GM19023 (cell line): ENCODE results near the gene MCF2L2.
"Not testable (repeated sequence)": the region's sequence is repeated elsewhere in the genome, so short reads cannot be mapped to it uniquely, and the experiment has no call there.

ENCODE experiments used
- ATAC-seq: cut with Tn5 transposase; IDR thresholded peaks from one replicate; pipeline ENCODE4 v1.9.1; 2021; ENCODE audit warnings: mild to moderate bottlenecking, moderate library complexity; ENCODE audit not compliant: unreplicated experiment

MCF2L2 gene

DNA sequence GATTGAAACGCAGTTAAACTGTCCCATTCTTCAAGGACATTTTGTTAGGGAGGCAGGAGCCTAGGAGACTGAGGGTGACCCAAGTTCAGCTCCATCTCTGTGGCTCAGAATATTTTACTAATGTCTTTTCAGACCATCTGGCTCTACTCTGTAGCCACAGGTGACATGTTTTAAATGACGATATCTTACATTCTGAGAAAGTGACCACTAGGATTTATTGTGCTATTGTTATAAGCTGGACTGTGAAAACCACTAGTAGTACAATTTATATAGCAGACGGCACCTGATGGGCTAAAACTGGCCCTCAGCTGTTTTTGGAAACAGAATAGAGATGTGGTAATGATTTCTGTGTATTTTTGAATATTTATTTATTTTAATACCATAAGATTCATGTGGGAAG, 55.5 kb downstream of the MCF2L2 start:
- ATAC-seq, result no peak

DNA sequence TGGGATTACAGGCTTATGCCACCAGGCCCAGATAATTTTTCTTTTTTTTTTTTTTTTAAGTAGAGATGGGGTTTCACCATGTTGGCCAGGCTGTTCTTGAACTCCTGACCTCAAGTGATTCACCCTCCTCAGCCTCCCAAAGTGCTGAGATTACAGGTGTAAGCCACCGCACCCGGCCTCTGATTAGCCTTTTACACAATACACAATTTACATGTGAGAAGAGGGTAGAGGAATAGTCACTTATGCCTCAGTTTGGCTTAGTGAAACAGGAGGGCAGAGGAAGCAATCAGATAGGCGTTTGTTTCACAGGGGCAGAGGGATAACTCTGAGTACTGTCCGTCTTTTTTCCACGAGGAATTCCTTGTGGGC, 56.8 kb downstream of the MCF2L2 start:
- not testable (repeated sequence) for ATAC-seq

DNA sequence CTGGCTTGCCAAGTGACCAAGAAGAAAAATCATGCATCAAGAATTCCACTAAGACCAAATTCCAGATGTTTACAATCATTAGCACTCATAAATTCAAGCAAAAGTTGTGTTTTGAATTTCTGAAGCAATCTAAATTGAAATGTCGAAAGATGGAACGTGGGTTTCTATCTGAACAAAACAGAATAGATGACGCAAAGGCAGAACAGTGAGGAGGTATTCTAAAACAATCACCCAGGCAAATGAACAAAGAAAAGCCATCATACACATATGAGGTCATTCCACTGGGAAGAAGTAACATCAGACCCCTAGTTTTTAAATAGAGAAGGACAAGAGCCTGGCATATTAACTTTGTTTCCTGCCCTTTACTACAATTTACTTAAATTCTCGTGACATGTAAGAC, 58.0 kb downstream of the MCF2L2 start:
- no peak for ATAC-seq

DNA sequence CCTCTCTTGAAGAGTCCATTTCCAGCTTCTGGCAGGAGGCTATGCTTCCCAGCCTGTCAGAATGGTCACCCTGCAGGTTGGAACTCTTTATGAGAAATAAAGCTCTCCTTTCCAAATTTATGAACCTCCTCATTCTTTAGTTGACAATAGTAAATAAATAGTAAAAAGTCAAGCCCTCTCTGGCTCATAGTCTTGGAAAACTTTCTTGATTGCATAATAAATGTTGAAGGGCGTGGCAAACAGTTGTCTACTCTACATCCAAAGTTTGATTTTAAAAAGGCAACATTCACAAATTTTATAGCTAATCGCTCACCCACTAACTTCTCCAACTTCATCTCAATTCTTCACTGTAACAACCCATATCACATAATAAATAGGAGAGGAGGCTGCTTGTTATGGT, 58.8 kb downstream of the MCF2L2 start:
- no peak for ATAC-seq

DNA sequence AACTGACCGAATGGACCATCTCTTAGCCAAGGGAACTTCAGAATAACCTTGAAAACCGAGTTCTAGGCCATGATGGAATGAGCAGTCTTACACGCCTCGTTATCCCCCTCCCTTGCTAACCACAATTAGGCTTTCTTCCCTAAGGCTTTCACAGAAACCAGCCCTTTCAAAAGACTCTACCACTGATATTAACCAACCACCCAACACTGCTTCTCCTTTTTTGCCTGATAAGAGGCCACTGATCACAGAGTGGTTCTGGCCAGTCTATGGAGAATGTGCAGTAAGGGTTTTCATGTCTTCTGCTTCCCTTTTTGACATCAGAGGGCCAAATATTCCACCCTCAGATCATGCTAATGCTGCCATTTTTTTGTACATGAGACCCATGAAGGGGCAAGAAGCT, 59.3 kb downstream of the MCF2L2 start:
- no peak for ATAC-seq

DNA sequence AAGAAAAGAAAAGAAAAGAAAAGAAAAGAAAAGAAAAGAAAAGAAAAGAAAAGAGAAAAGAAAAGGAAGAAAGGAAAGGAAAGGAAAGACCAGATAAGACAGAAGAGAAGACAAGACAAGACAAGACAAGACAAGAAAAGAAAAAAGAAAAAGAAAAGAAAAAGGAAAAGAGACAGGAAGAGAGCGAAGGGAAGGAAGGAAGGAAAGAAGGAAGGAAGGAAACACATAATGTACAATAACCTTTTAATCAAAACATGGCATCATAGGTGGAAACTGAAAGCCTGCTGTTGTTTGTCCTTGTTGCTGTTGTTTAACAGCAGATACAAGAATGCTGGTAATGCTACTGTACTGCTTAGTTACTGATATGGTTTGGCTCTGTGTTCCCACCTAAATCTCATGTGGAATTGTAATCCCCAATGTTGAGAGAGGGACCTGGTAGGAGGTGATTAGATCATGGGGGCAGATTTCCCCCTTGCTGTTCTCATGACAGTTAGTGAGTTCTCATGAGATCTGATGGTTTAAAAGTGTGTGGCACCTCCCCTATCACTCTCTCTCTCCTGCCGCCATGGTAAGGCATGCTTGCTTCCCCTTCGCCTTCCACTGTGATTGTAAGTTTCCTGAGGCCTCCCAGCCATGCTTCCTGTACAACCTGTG, 67.3 kb downstream of the MCF2L2 start:
- ATAC-seq, result no peak

DNA sequence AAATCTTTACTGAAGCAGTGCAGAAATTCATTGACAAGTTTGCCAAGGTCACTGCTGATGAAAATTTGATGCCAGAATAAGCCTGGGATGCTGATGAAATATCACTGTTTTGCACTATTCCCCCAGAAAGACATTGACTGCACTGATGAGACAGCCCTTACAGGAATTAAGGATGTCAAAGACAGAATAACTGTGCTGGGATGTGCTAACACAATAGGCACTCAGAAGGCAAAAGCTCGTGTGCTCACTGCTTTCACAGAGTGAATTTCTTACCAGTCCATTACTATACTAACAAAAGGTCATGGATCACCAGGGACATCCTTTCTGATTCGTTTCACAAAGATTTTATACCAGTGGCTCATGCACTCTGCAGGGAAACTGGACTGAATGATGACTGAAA, 69.4 kb downstream of the MCF2L2 start:
- no peak for ATAC-seq

DNA sequence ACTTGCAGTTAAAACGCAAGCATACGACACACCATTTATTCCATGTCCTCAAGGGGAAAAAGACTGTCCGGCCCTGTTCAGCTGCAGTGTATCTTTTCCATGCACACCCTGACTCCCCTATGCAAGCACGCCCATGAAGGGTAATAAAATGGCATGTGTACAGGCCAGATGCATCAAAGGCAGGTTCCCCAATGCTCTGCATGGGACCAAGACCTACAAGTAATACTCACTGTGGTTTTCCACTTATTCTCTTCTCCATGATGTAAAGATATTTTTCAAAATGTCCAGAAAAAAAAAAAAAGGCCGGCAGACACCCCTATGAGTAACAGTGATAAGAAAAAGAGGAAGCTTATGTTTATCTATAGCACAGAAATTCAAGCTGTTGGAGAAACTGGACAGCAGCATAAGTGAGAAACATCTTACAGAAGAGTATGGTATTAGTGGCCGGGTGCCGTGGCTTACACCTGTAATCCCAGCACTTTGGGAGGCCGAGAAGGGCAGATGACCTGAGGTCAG, 70.8 kb downstream of the MCF2L2 start:
- ATAC-seq, result no peak

DNA sequence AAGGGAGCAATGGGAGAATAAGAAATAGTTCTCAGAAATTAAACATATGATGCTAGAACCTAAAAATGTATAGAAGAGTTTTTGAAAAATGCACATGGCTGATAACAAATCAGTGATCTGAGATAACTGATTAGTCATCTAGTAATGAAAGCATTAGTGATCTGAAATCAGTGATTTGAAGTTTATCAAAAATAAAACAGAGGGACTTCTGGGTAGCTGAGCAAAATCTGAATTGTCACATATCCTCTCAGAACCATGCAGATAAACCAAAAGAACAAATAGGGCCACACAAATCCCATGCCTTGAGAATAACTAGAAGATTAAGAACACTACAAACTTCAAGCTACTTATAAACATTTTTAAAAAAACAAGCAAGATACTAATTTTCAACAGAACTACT, 71.5 kb downstream of the MCF2L2 start:
- ATAC-seq, result no peak

DNA sequence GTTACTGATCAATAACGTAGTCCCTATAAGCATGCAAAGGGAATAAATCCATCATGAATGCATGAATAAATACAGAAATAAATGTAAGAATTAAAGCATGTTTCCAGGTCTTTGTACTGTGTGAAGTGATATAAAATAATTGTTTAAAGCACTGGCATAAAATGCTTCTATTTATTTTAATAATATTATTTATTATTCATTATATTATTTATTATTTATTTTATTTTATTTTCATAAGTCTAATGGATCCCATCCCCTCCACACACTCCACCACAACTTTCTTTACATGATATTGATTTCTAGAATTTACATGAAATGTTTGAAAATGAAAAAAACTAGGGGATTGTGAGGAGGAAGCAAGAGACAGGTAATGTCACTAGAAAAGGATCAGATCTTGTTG, 73.5 kb downstream of the MCF2L2 start:
- ATAC-seq, result no peak

DNA sequence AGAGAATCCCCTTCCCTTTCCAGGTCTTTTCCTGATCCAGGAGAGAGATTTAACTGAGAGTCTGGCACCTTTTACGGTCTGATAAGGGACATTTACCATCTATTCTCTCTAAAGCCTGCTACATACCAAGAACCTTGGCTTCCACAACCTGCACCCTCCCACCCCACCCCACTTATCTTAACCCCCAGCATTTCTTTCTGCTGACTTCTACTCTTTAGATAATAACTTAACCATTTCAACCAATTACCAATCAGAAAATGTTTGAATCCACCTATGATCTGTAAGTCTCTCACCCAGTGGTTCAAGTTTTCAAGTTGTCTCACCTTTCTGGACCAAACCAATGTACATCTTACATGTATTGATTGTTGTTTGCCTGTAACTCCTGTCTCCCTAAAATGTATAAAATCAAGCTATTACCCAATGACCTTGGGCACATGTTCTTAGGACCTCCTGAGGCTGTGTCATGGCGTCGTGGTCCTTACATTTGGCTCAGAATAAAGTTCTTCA, 74.0 kb downstream of the MCF2L2 start:
- no peak for ATAC-seq

DNA sequence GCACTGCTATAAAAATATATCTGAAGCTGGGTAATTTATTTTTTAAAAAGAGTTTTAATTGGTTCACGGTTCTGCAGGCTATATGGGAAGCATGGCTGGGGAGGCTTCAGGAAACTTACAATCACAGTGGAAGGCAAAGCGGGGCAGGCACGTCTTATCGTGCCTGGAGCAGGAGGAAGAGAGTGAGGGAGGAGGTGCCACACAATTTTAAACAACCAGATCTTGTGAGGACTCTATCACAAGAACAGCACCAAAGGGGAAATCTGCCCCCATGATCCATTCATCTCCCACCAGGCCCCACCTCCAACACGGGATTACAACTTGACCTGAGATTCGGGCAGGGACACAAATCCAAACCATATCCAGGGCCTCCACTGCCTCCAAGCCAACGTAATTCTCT, 75.0 kb downstream of the MCF2L2 start:
- ATAC-seq, result no peak

DNA sequence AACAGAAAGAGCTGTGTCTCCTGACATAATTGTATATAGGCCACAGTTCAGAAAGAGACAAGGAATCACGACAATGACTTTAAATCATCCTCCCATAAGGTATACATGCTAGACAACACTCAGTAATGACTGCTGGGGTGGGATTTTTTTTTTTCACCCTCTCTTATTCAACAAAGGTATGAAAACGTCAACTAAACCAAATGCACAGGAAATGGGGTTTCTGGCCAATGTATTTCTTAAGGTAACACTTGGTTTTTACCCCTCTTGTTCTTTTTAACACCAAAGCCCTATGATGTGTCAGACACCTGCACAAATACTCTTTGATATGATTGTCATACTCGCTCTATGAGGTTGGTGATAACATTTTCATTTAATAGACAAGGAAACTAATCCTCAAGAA, 78.3 kb downstream of the MCF2L2 start:
- no peak for ATAC-seq

DNA sequence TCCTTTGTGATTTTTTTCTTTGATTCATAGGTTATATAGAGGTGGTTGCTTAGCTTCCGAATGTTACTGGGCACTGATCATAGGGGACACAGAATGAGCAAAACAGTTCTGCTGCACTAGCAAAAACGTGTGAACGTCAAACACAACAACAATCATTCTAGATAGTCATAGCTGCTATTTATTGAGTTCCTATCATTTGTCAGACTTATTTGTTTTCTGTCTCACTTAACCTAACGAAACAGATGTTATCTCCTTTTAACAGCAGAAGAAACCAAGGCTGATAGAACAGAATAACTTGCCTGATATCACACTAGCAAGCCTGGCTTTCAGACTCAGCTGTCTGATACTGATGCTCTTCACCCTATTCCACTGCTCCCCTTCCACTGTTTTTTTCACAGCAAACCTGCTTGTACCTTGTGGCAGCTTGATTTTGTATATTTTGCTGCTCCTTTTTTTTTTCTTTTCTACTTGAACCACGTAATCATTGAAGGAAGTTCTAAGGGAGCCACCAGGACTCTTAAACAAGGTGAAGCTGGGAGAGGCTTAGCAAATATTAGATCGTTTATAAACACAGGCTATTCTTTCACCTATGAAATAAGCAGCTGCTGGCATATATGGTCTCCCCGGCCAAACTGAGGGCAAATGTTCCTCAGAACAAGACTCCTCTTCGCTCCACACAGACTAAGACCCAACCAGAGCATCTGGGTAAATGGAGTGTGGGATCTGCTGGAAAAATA, 78.8 kb downstream of the MCF2L2 start:
- no peak for ATAC-seq

DNA sequence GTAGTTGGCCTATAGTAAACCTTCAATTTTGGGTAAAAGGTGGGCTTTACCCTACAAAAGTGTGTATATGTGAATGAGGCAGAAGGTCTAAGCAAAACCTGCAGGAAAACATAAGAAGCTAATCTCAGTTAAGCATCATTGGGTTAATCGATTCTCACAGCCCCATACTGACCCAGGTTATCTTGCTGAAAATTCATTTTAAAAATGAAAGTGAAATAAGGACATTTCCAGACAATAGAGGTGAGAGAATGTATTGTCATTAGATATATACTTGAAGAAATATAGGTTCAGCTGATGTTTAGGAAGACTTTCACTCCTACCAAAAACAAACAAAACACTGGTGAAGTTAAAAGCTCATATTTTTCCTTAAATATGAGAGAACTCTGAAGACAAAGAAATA, 85.6 kb downstream of the MCF2L2 start:
- ATAC-seq, result no peak

DNA sequence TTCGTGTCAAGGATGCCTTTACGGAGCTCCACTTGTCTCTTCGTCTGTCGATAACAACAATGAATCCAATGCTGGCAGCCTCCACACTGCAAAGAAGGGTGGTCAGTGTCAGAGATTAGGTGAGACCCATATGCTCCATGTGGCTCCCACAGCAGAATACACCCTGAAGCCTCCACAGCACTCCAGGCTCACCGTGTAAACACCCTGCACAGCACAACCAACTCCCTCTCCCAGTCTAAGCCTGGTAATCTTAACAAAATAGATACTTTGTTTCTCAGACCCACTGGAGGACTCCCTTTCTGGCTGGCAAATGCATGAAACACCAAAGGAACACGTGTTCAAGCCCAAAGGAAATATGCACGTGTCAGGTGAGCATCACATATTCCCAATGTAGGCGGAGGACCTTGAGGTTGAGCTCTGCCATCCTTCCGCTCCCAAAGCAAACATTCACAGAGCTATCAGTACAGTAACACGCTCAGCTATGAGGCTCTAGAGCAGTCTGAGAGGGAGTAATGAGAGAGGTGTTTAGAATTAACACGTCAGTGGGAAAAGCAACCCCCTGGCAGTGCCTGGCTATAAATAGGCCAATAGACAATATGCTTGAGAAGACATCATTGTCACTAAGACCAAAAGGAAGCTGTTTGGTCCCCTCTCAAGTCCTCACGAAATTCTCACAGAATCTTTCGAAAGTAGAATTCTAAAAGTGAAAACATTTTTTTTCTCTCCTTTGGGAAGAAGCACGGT, 86.7 kb downstream of the MCF2L2 start:
- ATAC-seq, result no peak

DNA sequence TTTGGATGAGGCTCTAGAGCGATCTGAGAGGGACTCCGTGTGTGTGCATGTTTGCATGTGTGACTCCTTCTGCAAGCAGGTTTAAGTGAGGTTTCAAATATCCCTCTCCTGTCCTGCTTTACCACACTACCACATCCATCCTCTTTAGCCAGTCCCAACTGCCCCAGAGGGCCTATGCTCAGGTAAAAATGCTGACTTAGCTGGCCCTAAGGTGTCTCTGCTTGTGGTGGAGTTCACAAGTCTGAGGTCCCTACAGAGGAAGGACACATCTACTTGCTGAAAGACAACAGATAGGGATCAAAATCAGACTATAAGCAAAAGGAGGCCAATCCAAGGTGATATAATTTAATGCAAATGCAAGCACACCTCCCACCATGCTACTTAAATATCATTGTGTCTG, 88.2 kb downstream of the MCF2L2 start:
- no peak for ATAC-seq

DNA sequence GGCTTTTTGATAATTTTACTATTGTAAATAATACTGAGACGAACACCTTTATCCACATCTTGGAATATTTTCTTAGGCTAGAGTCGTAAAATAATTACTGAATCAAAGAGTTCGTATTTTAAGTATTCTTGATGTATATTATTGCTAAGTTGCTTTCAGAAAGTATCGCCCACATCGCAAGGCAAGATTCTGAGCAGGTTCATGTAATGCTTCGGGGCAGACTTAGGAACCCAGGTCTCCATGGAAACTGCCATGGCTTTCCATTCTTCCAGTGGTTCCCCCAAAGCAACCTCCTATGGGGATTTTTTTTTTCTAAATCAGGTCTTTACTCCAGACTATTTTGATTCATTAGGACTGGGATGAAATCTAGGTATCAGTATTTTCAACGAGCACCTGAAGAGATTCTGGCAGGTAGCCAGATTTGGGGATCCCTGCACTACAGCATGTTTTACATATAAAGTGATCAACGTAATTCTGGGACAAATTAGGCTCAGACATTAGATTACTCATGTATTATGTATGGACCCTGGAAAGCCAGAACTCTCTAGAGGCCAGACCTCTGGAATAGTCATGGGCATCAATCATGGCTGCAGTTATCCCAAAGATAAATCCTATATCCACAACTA, 88.8 kb downstream of the MCF2L2 start:
- ATAC-seq, result no peak

DNA sequence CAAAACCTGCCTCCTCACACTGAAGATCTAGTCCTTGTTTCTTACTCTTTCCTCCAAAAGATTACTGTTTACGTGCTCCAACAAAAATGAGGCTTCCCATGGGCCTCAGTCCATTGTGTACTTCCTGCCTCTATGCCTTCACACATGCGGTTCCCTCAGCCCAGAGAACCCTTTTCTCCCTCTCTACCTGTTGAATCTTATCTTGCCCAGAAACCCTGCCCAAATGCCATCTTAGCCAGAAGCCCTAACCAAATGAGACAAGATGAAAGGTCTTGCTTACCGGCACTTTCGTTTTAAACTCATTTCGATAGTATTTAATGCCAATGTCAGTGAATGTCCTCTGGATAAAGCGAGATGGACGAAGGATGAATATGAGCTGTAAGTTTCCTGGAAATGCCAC, 89.9 kb downstream of the MCF2L2 start:
- no peak for ATAC-seq

DNA sequence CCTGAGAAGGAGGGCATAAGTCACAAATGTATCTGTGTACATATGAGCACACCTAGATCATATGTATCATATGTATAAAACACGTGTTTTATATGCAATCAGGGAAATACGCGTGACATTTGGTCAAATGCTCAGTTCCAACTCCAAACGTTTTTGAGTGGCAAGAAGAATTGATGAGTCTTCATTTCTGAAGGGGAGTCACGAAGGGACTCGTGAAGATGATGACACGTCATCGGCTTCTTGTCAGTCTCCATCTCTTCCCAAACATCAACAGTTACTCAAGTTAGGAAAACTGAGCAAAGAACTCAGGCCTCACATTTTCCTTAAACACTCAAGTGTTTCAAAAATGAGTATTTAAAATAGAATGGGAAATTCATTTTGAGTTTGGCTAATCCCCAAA, 95.9 kb downstream of the MCF2L2 start:
- no peak for ATAC-seq

DNA sequence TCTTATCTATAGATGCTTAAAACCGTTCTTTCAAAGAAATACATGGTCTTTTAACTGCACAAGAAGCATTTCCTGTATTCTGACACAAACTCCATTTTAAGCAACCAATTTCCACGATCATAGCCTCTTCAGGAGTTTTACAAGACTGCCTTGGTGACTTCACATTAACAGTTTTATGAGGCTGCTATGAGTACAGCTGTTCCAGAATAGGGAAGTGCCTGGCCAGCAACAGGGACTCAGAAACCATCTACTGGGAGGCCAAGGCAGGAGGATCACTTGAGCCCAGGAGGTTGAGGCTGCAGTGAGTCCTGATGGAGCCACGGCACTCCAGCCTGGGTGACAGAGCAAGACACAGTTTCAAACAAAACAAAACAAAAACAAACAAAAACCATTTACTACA, 96.9 kb downstream of the MCF2L2 start:
- no peak for ATAC-seq
